RWPE2 (cell line): ENCODE measurements around the gene METTL21C.

Experiments
- ATAC-seq: fragments of 200-7000 bp; cut with Tn5 transposase; 3 replicates; pipeline ENCODE4 v1.9.1; 2021; ENCODE audit warnings: low read depth
- DNase-seq: peaks from one replicate; pipeline ENCODE4 v3.0.0-alpha.2; 2020; ENCODE audit warnings: low spot score
- H3K27ac ChIP-seq: fragments of 450-650 bp; 2 replicates; pipeline ENCODE4 v1.5.1; 2017; ENCODE audit warnings: mild to moderate bottlenecking; ENCODE audit not compliant: poor library complexity, severe bottlenecking
- H3K27me3 ChIP-seq: fragments of 250-450 bp; sonication (Bioruptor Pico); 2 replicates; pipeline ENCODE4 v1.5.1; 2021; ENCODE audit warnings: mild to moderate bottlenecking, moderate library complexity; ENCODE audit not compliant: insufficient read depth, poor library complexity, severe bottlenecking
- H3K36me3 ChIP-seq: fragments of 250-450 bp; sonication (Bioruptor Pico); 2 replicates; pipeline ENCODE4 v1.5.1; 2020; ENCODE audit warnings: low read depth, mild to moderate bottlenecking, moderate library complexity
- H3K4me1 ChIP-seq: fragments of 250-450 bp; sonication (Bioruptor Pico); 2 replicates; pipeline ENCODE4 v1.5.1; 2021; ENCODE audit warnings: mild to moderate bottlenecking, moderate library complexity; ENCODE audit not compliant: insufficient read depth, poor library complexity, severe bottlenecking
- H3K4me3 ChIP-seq: fragments of 250-450 bp; sonication (Bioruptor Pico); 2 replicates; pipeline ENCODE4 v1.5.1; 2021; ENCODE audit warnings: mild to moderate bottlenecking, moderate library complexity; ENCODE audit not compliant: severe bottlenecking
- H3K9me3 ChIP-seq: fragments of 250-450 bp; sonication (Bioruptor Pico); 2 replicates; pipeline ENCODE4 v1.5.1; 2021; ENCODE audit warnings: mild to moderate bottlenecking, moderate library complexity; ENCODE audit not compliant: severe bottlenecking
- TF ChIP-seq, protein P1 (sequence below): fragments of 450-650 bp; IDR thresholded peaks from one replicate; pipeline ENCODE4 v1.5.1; 2017; ENCODE audit warnings: mild to moderate bottlenecking, moderate library complexity; ENCODE audit not compliant: poor library complexity, severe bottlenecking

The METTL21C gene

DNA sequence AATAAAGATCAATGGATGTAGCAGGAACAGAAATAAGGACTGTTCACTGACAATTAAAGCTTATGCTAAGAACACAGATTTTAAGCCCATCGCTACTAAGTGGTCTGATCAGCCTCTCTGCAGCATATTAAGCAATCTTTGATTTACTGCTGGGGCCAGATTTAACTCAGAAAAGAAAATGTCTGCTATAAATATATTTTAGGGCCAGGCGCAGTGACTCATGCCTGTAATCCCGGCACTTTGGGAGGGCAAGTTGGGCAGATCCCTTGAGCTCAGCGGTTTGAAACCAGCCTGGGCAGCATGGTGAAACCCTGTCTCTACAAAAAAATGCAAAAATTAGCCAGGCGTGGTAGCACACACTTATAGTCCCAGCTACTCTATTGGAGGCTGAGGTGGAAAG, 43.0 kb downstream of the METTL21C start:
- Histone ChIP-seq H3K36me3 (peaks cover 82% of the 10 kb centered on the region), H3K27me3 (no peaks in the 10 kb centered on the region), H3K27ac (peak overlapping the region; percentile 21), H3K4me1 (peaks cover 13% of the 10 kb centered on the region), H3K9me3 (no peaks in the 10 kb centered on the region), H3K4me3 (no peak overlapping the region)
- ATAC-seq (peak; percentile 60; the same call in 2 of the 3 replicates), DNase-seq (no peak)
- TF ChIP-seq, protein P1, sequence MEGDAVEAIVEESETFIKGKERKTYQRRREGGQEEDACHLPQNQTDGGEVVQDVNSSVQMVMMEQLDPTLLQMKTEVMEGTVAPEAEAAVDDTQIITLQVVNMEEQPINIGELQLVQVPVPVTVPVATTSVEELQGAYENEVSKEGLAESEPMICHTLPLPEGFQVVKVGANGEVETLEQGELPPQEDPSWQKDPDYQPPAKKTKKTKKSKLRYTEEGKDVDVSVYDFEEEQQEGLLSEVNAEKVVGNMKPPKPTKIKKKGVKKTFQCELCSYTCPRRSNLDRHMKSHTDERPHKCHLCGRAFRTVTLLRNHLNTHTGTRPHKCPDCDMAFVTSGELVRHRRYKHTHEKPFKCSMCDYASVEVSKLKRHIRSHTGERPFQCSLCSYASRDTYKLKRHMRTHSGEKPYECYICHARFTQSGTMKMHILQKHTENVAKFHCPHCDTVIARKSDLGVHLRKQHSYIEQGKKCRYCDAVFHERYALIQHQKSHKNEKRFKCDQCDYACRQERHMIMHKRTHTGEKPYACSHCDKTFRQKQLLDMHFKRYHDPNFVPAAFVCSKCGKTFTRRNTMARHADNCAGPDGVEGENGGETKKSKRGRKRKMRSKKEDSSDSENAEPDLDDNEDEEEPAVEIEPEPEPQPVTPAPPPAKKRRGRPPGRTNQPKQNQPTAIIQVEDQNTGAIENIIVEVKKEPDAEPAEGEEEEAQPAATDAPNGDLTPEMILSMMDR = no peak

DNA sequence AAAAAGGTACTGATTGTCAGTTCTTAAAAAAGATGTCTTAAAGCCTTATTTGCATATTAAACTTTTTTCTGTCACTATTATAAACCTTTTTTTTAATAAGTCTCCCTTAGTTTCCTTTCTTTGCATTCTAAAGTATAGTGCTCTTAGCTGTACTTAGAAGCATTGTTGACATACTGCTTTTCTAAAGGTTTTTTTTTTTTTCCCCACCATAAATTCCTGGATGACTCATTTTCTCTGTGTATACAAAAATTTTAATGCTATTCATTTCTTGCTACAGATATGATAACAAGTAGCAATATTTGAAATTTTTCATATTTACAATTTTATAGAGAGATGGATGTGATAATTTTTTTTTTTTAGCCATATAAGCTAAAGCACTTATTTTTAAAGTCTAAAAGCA, 43.5 kb downstream of the METTL21C start:
- peak overlapping the region; percentile 21 for H3K27ac ChIP-seq
- H3K4me3 ChIP-seq = no peak overlapping the region
- TF ChIP-seq, protein P1 = no peak
- H3K36me3 ChIP-seq = peaks cover 84% of the 10 kb centered on the region
- no peak for DNase-seq
- ATAC-seq = peak; percentile 66
- H3K27me3 ChIP-seq = no peaks in the 10 kb centered on the region
- H3K9me3 ChIP-seq = no peaks in the 10 kb centered on the region
- peaks cover 13% of the 10 kb centered on the region for H3K4me1 ChIP-seq

DNA sequence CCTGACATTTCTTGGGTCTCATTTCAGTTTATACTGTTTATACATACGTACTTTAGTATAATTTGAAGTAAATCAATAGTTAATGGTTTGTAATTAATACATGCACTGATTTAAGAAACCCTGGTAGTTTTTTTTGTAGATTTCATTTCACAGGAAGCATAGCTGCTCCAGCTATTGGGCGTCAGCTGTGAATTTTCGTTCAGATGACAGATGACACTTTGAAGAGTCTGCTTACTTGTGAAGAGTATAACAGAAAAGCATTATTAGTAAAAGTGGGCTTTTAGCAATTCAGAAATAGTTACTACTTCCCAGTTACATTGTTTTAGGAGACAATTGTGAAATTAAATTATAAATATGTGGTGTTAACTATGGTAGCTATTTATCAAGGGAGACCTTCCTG, 44.4 kb downstream of the METTL21C start:
- Histone ChIP-seq H3K4me3 (no peak overlapping the region), H3K9me3 (no peaks in the 10 kb centered on the region), H3K4me1 (peaks cover 13% of the 10 kb centered on the region), H3K27ac (no peak overlapping the region), H3K27me3 (no peaks in the 10 kb centered on the region), H3K36me3 (peaks cover 87% of the 10 kb centered on the region)
- DNase-seq (no peak), ATAC-seq (no peak)
- TF ChIP-seq, protein P1 = no peak

DNA sequence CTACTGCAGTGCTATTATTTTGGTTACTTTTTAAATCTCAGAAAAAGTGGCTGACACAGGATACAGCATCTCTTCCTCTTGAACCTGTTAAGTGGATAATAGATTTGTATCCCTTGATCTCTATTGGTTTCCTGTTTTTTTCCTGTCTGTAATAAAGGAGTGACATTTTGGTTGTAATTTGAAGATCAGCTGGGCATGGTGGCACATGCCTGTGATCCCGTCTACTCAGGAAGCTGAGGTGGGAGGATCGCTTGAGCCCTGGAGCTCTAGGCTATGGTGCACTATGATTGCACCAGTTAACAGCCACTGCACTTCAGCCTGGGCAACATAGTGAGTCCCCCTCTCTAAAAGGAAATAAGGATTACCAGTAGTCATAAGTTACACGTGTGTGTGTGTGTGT, 46.8 kb downstream of the METTL21C start:
- Histone ChIP-seq H3K4me3 (no peak overlapping the region), H3K36me3 (peaks cover 93% of the 10 kb centered on the region), H3K27me3 (no peaks in the 10 kb centered on the region), H3K4me1 (peaks cover 13% of the 10 kb centered on the region), H3K27ac (no peak overlapping the region), H3K9me3 (no peaks in the 10 kb centered on the region)
- TF ChIP-seq, protein P1 = no peak
- ATAC-seq (no peak), DNase-seq (no peak)

DNA sequence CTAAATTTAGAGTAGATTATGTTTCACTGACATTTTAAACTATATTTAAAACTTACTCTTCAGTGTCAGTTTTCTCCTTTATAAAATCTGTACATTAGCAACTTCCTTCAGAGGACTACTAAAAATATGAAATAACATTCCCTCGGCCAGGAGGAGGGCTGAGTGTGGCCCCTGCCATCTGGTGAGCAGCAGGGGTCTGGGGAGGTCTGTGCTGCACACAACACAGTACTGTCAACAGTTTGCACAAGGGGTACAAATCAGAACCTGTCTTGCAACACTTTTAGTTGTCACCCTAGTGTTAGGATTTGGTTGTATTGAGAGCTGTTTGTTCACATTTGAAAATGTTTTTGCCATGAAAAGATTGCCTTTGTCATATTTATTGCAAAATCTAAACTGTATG, 49.1 kb downstream of the METTL21C start:
- Histone ChIP-seq H3K4me3 (no peak overlapping the region), H3K4me1 (no peaks in the 10 kb centered on the region), H3K27ac (no peak overlapping the region), H3K27me3 (no peaks in the 10 kb centered on the region), H3K9me3 (no peaks in the 10 kb centered on the region), H3K36me3 (peaks cover 88% of the 10 kb centered on the region)
- no peak for ATAC-seq
- TF ChIP-seq, protein P1 = no peak
- no peak for DNase-seq
